AG10803 (cell line): ENCODE data around the gene MED27.

Experiments
- DNase-seq: peaks from one replicate; pipeline ENCODE4 v3.0.0; 2010; ENCODE audit warnings: low read depth
- H3K4me3 ChIP-seq: 2 replicates; pipeline ENCODE4 v1.5.1; 2011; ENCODE audit warnings: mild to moderate bottlenecking, low read length, control low read depth
- TF ChIP-seq, protein P1 (sequence below): conservative IDR thresholded peaks from 2 replicates; pipeline ENCODE4 v1.5.1; 2011; ENCODE audit warnings: mild to moderate bottlenecking, low read length, control low read depth, inconsistent platforms

The MED27 gene

DNA sequence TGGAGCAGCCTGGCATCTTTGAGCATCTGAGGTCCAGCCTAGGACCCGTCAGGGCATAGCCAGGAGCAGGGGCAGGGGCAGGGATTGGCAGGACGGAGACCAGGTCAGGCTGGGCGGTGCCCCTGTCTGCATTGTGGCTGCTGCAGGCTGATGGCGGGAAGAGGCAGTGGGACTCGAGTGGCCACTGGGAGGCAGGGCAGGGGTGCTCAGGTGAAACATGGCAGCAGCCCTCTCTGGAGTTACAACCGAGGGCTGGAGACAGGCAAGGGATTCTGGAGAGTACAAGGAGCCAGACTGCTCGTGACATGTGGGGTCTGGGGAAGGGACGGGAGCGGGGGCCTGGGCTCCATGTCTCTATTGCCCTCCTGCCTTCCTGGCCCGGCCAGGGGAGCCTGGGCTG lies 242.4 kb downstream of the MED27 start:
- TF ChIP-seq, protein P1, sequence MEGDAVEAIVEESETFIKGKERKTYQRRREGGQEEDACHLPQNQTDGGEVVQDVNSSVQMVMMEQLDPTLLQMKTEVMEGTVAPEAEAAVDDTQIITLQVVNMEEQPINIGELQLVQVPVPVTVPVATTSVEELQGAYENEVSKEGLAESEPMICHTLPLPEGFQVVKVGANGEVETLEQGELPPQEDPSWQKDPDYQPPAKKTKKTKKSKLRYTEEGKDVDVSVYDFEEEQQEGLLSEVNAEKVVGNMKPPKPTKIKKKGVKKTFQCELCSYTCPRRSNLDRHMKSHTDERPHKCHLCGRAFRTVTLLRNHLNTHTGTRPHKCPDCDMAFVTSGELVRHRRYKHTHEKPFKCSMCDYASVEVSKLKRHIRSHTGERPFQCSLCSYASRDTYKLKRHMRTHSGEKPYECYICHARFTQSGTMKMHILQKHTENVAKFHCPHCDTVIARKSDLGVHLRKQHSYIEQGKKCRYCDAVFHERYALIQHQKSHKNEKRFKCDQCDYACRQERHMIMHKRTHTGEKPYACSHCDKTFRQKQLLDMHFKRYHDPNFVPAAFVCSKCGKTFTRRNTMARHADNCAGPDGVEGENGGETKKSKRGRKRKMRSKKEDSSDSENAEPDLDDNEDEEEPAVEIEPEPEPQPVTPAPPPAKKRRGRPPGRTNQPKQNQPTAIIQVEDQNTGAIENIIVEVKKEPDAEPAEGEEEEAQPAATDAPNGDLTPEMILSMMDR, result 0 out of 2 replicates have a peak, but pooled peaks have one; percentile 4
- DNase-seq, result no peak

DNA sequence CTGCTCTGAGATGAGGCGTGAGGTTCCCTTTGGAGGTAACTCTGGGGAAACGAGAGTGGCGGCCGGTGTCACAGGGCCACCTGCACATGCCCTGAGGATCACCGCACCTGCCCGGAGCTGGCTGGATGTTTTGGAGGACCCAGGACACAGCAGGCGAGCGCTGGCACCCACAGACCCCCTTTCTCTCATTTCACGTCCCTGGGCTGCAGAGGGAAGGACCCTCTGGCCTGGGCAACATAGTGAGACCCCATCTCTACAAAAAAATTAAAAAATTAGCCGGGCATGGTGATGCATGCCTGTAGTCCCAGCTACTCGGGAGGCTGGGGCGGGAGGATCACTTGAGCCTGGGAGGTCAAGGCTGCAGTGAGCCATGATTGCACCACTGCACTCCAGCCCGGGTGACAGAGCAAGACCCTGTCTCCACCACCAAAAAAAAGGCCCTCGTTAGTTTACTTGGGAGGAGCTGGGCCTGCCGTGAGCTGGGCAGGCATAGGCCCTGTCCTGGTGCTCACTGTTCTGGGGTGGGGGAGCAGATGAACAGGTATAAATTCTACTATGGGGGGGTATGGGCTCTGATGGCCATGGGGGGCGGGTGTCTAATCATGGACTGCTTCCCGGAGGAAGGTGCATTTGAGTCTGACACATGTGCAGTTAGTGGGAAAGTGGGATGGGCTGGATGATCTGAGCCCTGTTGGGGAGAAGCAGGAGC lies 242.9 kb downstream of the MED27 start:
- no peak for DNase-seq
- no peak overlapping the region for H3K4me3 ChIP-seq

More for the DNA sequence above, 242.4 kb downstream of the MED27 start:
- H3K4me3 ChIP-seq, result no peak overlapping the region

DNA sequence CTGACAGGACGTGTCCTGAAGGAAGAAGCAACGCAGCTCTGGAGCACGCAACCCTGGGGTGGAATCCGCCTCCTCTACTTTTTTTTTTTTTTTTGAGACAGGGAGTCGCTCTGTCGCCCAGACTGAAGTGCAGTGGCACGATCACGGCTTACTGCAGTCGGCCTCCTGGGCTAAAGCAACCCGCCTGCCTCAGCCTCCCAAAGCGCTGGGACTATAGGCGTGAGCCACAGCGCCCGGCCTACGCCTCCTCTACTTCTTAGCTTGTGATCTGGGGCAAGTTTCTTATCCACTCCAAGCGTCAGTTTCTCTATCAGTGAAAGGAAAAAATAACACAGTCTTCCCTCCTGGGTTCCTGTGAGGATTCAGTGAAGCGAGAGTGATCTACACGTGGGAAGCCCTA lies 243.6 kb downstream of the MED27 start:
- DNase-seq, result no peak
- TF ChIP-seq, protein P1, result no peak
- H3K4me3 ChIP-seq, result no peak overlapping the region

More for the DNA sequence above, 242.9 kb downstream of the MED27 start:
- TF ChIP-seq, protein P1, result no peak

DNA sequence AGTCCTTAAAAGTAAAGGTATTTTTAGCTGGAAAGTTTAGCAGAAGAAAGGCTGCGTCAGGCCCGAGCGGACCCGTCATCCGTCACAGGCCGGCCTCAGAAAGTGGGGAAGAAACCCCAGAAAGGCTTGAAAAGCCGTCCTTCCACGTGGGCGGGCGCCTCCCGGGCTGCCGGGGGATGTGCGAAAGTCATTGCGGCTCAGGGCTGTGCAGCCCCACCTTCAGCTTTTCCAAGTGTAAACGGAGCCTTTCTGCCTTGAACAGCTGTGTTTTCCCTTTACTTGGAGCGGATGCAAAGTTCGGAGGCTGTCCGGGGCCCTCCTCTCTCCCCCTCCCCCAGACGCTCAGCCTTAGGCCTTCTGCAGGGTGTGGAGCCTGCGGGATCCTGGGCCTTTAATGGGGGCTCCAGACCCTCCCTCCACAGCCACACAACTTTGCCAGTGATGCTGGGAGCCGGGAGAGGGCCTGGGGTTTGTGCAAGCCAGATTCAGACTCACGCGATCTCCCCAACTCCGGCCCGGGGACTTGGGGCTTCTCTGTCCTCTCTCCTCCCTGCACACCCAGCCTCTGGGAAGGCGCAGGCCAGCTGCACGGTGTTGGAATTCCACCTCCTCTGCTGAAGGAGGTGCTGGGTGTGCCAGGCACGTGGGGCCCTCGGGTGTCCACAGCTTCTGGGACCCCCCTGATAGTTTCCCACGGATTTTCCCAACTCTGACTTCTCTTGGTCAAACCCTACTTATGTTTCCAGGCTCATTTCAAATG lies 244.3 kb downstream of the MED27 start:
- TF ChIP-seq, protein P1, result no peak
- no peak for DNase-seq
- no peak overlapping the region for H3K4me3 ChIP-seq

DNA sequence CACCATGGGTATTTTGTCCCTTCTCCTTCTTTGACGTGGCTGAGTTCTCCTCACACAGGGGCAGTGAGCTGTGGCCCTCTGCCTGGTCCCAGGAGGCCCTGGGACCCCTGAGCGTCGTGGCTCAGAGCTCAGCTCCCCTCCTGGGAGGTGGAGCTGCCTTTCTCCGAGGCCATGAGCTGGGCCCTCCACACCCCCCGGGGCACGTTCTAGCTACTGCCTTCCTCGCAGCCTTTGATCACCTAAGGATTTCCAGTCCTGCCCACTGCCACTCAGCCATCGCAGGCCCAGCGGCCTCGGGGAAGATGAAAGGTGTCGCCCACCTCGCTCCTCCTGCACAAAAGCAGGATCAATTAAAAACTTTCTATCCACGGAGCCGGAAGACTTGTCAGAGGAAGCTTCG lies 244.9 kb downstream of the MED27 start:
- no peak overlapping the region for H3K4me3 ChIP-seq
- no peak for DNase-seq
- TF ChIP-seq, protein P1, result no peak

DNA sequence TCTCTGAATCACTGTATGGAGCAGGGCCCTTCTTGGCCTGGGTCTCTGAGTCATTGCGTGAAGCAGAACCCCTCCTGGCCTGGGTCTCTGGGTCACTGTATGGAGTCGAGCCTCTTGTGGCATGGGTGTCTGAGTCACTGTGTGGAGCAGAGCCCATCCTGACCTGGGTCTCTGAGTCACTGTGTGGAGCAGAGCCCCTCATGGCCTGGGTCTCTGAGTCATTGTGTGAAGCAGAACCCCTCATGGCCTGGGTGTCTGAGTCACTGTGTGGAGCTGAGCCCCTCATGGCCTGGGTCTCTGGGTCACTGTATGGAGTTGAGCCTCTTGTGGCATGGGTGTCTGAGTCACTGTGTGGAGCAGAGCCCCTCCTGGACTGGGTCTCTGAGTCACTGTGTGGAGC lies 245.8 kb downstream of the MED27 start:
- H3K4me3 ChIP-seq, result no peak overlapping the region
- TF ChIP-seq, protein P1, result no peak
- peak; percentile 5 for DNase-seq

DNA sequence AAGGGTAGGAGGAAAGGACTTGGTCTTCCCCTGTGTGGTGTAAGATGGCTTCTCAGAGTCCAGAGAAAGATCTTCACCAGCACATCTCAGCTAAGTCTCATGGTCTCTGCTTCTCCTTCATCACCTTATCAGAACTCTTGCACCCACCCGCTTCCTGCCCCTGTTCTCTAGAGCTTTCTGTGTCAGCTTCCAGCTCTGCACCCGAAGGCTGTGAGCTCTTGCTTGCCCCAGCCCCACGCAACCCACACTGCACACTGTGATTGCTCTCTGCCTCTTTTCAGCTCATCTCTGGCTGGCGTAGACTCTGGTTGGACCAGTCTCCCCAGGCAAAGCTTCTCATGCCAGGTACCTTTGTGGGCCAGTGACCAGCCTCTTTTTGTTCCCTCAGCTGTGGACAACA lies 246.6 kb downstream of the MED27 start:
- TF ChIP-seq, protein P1, result no peak
- no peak for DNase-seq
- H3K4me3 ChIP-seq, result no peak overlapping the region
